Measurements from ENCODE around the gene MCOLN2.
"Not testable (repeated sequence)": the region's sequence is repeated elsewhere in the genome, so short reads cannot be mapped to it uniquely, and the experiment has no call there.

MCOLN2 gene

DNA sequence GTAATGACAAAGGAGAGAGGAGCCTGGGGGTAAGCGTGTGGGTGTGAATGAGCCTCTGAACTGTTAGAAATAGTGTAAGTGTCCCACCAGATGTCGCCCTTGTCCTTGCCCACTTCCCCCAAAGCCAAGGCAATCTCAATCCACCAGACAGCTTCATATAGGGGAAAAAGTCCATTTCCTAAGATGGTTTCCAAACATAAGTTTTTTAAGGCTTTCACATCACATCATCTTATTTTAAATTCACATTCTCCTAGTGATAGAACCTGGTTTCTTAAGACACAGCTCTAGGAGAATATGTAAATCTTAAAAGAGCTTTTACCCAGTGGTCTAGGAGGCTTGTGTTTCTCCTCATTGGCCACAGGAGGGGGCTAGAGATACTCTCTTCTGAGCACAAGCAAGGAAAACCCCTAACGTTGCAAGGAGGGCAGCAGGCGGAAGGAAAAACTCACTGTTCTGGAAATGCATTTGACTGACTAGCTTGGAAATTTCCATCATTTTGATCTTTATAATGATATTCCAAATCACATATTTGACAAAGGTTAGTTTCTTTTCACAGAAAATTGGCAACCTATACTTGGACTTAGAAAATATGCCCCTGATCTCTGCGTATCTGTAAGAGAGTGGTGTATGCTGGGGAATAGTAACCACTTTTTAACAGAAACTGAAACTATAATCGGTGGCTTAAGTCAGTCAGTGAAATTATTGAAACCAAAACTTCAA lies 52.0 kb downstream of the MCOLN2 start:
- no peak overlapping the region for H3K4me3 ChIP-seq (ENCODE audit: low read depth, low read length)

DNA sequence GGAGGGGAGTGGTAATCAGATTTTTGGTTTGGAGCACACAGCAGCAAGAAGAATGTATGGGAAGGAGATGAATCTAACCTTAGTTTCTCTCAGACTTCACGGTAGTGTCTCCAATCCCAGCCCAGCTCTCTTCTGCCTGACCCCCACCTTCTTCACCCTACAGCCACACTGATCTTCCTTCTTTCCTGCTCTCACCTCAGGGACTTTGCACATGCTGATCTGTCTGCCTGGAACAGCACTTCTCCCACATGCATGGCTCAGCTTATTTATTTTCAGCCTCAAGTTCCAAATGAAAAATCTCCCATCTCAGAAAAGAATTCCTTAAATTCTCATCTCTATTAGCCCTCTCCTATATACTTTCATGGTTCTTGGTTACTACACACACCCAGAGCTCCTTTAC lies 55.1 kb downstream of the MCOLN2 start:
- H3K4me3 ChIP-seq (ENCODE audit: low read depth, low read length), result no peak overlapping the region

DNA sequence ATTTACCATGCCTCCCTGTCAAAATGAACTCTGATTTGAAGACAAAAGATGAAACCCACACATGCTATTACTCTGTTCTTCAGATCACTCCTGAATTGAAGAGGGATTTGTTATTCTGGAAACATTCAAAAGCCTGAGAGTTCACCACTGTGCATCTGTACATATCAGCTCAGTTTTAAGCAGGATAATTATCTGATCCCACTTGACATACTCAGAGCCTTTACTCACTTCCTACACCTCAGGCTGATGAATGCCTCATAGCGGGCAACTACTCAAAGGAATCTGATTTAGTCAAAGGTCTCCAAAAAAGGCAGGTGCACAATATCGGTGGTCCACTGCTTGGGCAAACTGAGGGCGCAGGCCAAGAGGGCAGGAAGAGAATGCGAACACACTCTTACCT lies 56.4 kb downstream of the MCOLN2 start:
- H3K4me3 ChIP-seq (ENCODE audit: low read depth, low read length), result no peak overlapping the region

DNA sequence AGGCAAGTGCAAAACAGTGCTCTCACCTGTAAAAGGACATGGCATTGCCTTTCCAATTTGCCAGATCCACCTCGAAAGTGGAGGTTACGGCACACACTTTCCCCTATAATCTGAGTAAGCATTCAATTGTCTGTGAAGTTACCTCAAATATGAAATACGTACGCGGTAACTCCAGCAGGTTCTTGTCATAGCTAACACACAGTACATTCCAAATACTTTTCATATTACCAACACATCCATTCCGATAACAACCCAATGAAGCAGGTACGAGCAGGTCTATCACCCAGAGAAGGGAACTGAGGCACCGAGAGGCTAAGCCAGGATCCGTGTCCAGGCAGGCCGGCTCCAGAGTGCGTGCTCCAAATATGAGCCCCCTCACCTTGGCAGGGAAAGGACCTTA lies 57.2 kb downstream of the MCOLN2 start:
- no peak overlapping the region for H3K4me3 ChIP-seq (ENCODE audit: low read depth, low read length)

DNA sequence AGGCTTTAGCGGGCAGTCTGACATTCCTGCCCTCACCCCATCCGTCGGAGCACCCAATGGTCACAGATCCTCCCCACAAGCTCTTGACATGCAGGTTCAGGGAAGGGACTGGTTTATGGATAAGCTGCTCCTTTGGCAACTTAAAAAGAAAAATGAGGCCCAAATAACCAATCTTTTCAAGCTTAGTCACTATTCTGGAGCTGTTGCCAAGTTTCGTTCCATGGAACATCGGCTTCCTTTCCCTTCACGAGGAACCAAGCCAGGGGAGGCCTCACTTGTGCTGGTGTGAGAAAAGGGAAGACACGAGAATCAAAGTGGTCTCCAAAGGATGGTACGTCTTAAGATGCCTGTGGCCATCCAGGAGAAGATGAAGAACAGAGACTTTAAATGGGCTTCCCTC lies 57.8 kb downstream of the MCOLN2 start:
- no peak overlapping the region for H3K4me3 ChIP-seq (ENCODE audit: low read depth, low read length)

DNA sequence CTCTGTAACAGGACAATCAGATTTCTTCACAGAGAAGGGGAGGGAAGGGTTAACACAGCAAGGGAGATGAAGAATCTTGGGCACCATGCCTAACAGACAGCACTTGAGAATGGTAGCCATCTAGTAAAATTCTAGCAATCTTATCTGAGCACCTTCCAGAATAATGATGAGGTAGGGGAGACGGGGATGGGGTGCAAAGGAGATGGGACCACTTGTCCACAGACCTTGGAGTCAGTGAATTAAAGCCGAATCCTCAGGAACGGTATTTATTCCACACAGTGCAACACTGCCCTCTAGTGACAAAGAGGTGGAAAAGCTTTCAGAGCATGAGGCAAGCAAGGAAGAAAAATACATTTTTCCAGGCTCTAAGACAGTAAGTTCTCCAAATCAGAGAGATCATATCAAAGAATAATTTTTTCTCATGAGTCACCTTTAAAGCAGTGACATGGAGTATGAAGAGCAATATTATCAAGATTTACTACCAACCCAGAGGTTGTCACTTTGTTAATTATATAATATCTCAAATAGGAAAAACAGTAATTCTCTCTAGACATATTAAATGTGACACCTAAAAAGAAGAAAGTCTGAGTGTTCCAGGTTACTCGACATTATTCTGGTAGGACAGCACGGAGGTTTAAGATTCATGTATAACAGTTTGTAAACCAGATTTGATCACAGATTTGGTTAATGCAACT lies 60.6 kb downstream of the MCOLN2 start:
- no peak overlapping the region for H3K4me3 ChIP-seq (ENCODE audit: low read depth, low read length)

DNA sequence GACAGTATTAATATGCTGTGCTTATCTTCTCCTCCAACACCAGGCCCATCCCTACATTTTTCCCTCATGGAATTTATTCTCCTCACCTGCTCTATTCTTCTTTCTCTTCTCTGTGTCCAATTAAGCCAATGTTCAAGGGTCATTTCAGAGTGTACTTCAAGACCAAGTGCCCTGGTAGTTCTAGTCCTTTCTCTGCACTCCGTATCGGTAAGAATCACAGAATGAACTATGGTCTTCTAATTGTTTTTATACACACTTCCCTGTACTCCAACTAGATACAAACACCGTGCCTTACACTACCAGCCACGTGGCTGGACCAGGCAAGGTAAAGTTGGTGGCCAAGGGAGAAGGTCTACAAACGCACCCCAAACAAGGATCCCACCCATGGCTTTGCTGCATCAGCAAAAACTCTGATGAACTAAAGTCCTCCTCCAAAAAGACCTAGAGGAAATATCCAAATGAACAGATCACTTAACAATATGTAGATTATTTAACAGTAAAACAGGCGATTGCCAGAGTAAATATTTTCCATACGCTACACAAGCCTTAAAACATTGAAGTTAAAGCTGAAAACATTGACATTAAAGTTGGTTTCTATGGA lies 63.8 kb downstream of the MCOLN2 start:
- no peak overlapping the region for H3K4me3 ChIP-seq (ENCODE audit: low read depth, low read length)

DNA sequence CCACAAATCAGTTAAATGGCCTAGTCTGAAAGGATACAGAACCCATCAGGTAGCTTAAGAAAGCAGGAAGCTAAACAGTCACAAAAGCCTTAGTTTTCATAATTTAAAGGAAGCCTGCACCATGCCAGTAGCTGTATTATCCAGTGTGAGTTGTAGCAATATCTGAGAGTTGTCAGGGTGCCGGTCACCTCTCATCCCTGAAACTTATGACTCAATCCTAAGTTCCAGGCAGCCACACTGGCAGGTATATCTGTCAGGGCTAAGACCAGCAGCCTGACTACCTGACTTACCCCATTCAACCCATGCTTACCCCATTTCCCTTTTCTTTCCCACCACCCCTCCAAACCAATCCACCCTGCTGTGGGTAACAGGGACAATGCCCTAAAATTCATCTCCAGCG lies 66.1 kb downstream of the MCOLN2 start:
- no peak overlapping the region for H3K4me3 ChIP-seq (ENCODE audit: low read depth, low read length)

DNA sequence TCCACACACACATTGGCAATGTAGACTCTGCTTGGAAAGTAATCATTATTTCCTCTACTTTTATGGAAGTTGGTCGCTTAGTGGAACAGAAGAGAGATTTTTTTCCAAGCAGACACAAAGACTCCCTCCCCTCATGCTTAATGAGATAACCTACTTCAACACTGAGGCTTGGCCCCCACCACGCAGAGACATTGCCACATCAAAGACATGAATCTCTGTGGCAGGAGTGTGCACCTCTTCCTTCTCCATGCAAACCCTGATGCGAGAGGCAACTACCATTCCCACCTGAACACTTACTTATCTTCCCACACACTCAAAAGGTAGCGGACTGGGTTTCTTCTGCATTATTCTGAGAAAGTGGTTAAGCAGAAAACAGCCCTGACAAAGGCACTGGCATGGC lies 66.6 kb downstream of the MCOLN2 start:
- no peak overlapping the region for H3K4me3 ChIP-seq (ENCODE audit: low read depth, low read length)

DNA sequence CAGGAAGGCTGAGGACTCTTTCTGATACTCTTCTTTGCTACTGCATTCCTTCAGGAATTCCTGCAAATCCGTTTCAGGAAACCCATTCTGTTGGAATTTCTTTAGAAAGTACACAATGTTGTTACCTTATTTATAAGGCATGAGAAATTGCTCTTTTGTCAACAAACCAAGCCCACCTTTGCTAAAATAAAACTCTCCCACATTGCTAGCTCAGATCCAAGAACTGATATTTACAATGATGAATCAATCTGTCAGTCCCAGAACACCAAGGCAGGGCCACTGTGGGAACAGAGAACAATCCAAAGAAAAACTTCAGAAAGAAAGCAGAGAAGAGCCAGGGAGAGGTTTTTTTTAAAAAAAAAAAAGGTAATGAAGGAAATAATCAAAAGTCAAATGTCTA lies 67.3 kb downstream of the MCOLN2 start:
- H3K4me3 ChIP-seq (ENCODE audit: low read depth, low read length), result no peak overlapping the region

DNA sequence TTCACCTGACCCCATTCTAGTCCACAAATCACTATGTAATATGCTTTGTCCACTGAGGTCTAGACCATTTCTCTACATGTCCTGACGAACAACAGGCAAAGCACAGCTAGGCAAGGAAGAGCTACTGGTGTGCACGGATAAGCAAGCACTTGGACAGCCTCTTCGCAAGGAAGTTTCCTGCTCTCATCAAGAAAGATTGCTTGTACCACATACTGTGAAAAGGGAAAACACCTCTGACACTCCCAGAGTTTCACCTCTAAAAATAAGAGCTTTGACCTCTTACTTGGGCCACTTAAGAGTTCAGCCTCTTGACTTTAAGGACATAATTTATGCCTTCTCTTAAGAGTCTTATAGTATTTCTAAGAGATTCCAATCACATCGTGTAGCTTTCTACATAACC lies 67.9 kb downstream of the MCOLN2 start:
- no peak overlapping the region for H3K4me3 ChIP-seq (ENCODE audit: low read depth, low read length)

DNA sequence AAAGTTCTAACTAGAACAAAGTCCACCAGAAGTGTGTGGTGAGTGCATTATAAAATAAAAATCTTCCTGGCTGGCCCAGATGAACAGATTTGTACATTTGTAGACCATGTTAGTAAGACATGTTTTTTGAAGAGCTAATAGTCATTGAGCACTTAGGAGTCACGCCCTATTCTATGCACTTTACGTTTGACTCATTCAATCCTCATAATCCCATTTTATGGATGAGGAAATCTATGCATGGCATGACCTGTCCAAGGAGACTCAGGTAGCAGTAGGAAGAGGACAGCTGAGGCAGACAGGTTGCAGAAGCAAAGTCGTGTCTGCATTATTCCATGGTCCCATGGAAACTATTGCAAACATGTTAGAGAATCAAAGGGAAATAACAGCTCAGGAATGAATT lies 73.6 kb downstream of the MCOLN2 start:
- H3K4me3 ChIP-seq (ENCODE audit: low read depth, low read length), result no peak overlapping the region

DNA sequence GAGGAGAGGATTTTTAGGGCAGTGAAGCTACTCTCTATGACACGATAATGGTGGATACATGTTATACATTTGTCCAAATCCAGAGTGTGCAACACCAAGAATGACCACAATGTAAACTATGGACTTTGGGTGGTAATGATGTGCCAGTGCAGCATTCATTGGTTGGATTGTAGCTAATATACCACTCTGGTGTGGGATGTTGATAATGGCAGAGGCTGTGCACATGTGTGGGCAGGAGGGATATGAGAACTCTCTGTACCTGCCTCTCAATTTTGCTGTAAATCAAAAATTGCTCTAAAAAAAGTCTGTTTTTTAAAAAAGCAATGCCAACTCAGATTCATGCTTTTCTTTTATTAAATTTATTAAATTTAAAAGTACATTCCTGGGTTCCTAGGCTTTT lies 76.8 kb downstream of the MCOLN2 start:
- H3K4me3 ChIP-seq (ENCODE audit: low read depth, low read length), result no peak overlapping the region

DNA sequence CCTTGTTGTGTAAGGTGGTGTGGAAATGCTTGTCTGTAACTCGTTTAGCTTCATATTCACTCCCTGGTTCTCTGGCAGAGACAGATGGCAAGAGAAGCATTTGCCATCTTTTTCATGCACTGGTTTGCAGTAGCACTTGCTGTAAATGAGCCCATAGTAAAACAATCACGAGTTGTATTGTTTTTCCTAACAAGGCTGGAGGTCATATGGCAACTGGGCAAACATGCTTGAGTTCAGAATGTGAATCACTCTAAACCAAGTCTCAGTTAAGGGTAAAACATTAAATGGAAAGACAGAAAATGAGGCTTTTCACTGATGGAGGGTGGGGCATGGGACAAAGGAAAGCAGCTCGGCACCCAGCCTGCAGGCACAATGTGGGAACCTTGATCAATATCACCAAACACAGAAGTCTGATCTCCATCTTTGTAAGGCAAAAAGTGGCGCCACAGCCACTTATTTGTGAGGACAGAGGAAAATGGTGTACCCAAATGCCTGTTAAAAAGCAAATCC lies 77.4 kb downstream of the MCOLN2 start:
- H3K4me3 ChIP-seq (ENCODE audit: low read depth, low read length), result no peak overlapping the region

DNA sequence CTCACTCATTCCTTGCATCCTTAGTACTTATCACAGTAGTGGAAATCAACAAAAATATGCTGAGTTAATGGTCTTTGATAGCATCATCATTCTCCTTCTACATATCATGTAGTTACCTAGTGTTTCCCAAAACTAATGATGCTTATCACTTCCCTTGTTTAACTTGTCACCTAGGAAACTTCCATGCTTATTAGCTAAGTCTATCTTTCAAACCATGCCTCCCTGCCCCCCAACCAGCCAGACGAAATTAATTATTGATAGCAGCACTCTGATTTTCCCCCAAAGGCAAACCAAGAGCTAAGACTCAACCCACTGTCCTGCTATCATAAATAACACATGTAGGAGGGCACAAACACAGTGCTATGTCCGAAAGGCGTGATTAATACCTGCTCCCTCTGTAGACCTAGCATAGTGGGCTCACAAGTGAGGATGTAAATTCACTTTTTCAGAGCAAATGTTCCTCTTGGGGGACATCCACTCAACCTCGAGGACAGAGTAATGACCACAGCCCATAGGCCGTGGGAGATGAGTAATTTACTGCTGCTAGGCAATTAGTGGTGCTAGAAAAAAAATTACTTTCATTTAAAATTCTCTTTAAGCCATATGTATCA lies 78.1 kb downstream of the MCOLN2 start:
- H3K4me3 ChIP-seq (ENCODE audit: low read depth, low read length), result no peak overlapping the region

DNA sequence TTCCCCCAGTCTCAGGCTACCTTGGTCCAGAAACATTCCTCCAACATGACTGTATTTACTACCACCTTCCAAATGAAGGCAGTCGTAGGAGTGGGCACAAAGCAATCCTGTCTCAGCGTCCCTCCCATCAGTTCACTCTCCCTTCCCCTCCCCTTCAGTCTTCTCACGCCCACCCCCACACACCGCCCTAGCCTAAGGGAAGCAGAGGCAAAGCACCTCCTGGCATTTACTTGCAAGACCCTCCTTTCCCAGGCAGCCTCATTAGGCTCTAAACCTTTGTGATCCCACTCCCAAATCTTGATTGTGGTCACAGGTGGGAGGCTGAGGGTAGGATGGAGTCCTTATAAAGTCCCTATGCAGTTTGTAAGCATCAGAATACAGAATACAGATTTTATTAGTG lies 80.0 kb downstream of the MCOLN2 start:
- no peak overlapping the region for H3K4me3 ChIP-seq (ENCODE audit: low read depth, low read length)

DNA sequence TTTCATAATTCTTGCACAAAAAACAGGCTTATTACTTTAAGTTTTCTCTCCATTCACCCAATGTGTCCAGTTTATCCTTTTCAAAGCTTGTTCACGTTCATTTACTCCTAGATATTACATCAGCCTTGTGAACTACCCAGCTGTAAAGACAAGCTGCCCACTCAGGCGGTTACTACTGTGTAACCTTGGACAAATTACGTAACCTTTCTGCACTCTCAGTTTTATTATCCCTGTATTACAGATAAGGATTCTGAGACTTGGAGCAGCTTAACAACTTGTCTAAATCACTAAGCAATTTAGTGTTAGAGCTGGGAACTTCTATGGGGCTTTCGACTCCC lies 83.4 kb downstream of the MCOLN2 start:
- H3K4me3 ChIP-seq (ENCODE audit: low read depth, low read length), result no peak overlapping the region

DNA sequence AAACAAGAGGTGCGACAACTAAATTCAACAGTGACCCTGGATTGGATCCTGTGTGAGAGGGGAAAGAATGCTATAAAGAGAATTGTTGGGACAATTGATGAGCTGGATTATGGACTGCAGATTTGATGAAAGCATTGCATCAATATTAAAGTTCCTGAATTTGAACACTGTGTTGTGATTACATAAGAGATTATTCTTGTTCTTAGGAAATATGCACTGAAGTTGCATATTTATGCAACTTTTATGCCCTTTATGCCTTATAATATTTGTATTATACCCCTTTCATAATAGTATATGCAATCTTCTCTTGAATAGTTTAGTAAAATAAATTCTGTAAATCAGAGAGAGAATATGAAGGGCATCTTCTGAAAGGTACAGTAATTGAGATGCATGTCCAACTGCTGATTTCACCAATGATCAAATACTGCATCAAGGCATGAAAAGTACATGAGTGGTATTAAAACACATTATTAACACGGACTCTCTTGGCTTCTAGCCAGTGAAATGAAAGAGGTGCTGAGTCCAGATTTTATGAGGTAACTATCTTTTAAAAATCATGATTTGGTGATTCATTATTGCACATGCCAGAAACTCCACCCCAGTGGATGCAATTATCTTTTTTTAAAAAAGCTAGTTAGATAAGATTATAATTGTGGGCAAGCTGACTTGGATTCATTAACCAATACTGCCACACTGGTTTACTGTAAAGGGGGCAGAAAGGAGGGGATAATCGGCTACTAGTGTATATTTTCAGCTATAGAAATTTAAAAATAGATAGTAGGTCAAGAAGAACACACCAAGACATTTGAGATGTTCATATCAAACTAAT lies 84.0 kb downstream of the MCOLN2 start:
- no peak overlapping the region for H3K4me3 ChIP-seq (ENCODE audit: low read depth, low read length)

DNA sequence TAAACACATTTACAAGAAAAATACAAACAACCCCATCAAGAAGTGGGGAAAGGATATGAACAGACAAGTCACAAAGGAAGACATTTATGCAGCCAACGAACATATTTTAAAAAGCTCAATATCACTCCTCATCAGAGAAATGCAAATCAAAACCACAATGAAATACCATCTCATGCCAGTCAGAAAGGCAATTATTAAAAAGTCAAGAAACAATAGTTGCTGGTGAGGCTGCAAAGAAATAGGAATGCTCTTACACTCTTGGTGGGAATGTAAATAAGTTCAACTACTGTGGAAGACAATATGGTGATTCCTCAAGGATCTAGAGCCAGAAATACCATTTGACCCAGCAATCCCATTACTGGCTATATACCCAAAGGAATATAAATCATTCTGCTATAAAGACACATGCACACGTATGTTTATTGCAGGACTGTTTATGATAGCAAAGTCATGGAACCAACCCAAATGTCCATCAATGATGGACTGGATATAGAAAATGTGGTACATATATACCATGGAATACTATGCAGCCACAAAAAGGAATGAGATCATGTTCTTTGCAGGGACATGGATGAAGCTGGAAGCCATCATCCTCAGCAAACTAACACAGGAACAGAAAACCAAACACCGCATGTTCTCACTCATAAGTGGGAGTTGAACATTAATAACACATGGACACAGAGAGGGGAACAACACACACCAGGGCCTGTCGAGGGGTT lies 88.0 kb downstream of the MCOLN2 start:
- H3K4me3 ChIP-seq (ENCODE audit: low read depth, low read length), result not testable (repeated sequence)

DNA sequence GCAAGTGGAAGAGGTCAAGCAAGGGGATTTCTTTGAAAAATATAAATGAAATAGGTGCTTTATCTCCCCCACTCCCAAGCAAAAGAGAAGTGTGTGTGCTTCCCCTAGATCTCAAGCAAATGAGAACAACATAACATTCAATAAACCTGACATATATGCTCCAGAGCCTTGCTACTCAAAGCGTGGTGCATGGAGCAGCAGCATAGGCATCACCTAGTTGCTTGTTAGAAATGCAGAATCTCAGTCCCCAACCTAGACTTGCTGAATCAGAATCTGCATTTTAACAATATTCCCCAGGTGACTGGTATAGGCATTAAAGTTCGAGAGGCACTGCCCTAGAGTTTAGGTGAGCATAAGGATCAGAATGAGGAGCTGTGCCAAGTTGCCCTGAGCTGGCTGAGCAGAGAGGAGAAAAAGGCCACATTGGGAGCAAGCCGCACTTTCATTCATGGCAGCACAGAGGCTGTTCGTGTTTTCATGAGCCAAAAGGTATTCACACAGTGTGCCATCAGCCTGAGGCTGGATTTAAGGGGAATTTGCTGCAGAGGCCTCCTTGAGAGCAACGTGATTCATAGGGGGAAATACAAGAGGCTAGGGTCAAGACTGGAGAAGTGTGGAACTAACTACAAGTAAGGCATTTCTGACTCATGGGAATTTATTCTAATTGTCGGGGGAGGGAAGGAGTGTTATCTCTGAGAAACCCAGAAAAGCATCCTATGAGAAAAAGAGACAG lies 89.7 kb downstream of the MCOLN2 start:
- no peak overlapping the region for H3K4me3 ChIP-seq (ENCODE audit: low read depth, low read length)

Measured in iPS-11a (cell line).